GM18517 (cell line): ENCODE data around the gene HOTAIR.

Experiments used
- ATAC-seq: cut with Tn5 transposase; IDR thresholded peaks from one replicate; pipeline ENCODE4 v1.9.1; 2021; ENCODE audit warnings: mild to moderate bottlenecking, moderate library complexity; ENCODE audit not compliant: unreplicated experiment

HOTAIR gene

GRCh38 chr12:53988541-53989226 is 13.9 kb upstream of the HOTAIR start:
- no peak for ATAC-seq

GRCh38 chr12:53987787-53988230 is 13.1 kb upstream of the HOTAIR start:
- ATAC-seq: no peak

- no peak for ATAC-seq
These were observed 12.1 kb upstream of the HOTAIR start for GRCh38 chr12:53986686-53987483.

GRCh38 chr12:53985994-53986685 is 11.4 kb upstream of the HOTAIR start:
- ATAC-seq: no peak

- no peak for ATAC-seq
These were observed 10.9 kb upstream of the HOTAIR start for GRCh38 chr12:53985692-53985993.

GRCh38 chr12:53984901-53985691 is 10.3 kb upstream of the HOTAIR start, which contains the start of gene HOXC10:
HOXC10 (plus strand) TSS chr12:53985146; CDS start chr12:53985260, 114 bp downstream.
- no peak for ATAC-seq

GRCh38 chr12:53983950-53984572 is 9.3 kb upstream of the HOTAIR start:
- ATAC-seq: no peak

GRCh38 chr12:53983568-53983949 is 8.8 kb upstream of the HOTAIR start:
- no peak for ATAC-seq

GRCh38 chr12:53982648-53983567 is 8.2 kb upstream of the HOTAIR start:
- ATAC-seq: no peak

- ATAC-seq: no peak
These were observed 7.1 kb upstream of the HOTAIR start for GRCh38 chr12:53981634-53982565.

- ATAC-seq: no peak
These were observed 6.2 kb upstream of the HOTAIR start for GRCh38 chr12:53980802-53981496.

- ATAC-seq: no peak
These were observed 5.5 kb upstream of the HOTAIR start for GRCh38 chr12:53980104-53980801.

GRCh38 chr12:53978477-53979356 is 4.0 kb upstream of the HOTAIR start:
- ATAC-seq: no peak

- no peak for ATAC-seq
These were observed 3.1 kb upstream of the HOTAIR start for GRCh38 chr12:53977596-53978445.
